Glomerular endothelial cell (primary cell): ENCODE measurements around the gene ZNF428. TPM values are rescaled to one million over a fixed set of nuclear protein-coding genes. Genes with fewer than 3 reads are reported as not detected.
"Not testable (repeated sequence)": the region's sequence is repeated elsewhere in the genome, so short reads cannot be mapped to it uniquely, and the experiment has no call there.

Experiments
- DNase-seq: peaks from one replicate; pipeline ENCODE4 v3.0.0-alpha.2; 2011; ENCODE audit warnings: low read depth, low spot score; ENCODE audit errors: extremely low read depth
- total RNA-seq: library from RNA; depleted of rRNA; stranded (reverse); fragments of >200 nt; gene quantifications from 2 replicates; pipeline ENCODE4 v1.2.3, GENCODE V29; 2015

ZNF428 gene
- total RNA-seq = 62.6 and 72.5 TPM in 2 replicates

DNA sequence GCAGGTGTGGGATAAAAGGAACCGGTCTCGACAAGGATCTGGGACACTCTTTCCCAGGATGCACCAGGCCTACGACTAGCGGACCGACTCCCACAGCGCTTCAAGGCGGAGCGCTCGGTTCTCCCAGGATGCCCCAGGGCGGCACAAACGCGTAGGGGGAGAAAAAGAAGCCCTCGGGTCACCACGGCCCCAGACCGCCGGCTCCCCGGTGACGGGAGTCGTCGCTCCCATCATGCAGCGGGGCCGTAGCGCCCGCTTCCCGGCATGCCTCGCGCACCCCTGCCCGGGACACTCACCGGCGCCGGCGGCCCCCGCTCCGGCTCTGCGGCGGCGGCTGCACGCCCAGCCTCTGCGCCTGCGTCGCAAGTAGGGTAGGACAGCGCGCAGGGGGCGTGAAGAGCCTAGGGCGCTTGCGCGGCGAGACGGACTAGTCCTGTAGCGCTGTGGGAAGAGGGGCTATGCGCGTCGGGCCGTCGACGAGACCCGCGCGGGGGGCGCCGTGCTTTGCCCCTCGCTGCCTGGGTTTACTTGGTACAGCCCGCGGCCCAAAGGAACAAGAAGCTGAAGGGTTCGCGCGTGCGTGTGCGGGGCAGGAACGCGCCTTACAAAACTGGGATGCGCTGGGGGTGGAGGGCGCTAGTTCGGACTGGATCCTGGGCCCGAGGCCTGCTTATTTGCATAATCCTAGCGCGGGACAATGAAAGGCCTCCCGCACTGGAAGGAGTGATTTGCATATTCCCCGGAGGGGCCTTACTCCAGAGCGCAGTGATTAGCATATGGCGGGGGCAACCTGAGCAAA, at the start of gene ZNF428:
TSS of gene ZNF428 (minus strand) at position 368 of the 799 bp plus-strand sequence. CDS start 5,325 bp downstream, outside the sequence.
- DNase-seq = peak; percentile 4

- peak; percentile 98 for DNase-seq
Observed at GRCh38 chr19:43668406-43669109, 49.1 kb upstream of the ZNF428 start.

DNA sequence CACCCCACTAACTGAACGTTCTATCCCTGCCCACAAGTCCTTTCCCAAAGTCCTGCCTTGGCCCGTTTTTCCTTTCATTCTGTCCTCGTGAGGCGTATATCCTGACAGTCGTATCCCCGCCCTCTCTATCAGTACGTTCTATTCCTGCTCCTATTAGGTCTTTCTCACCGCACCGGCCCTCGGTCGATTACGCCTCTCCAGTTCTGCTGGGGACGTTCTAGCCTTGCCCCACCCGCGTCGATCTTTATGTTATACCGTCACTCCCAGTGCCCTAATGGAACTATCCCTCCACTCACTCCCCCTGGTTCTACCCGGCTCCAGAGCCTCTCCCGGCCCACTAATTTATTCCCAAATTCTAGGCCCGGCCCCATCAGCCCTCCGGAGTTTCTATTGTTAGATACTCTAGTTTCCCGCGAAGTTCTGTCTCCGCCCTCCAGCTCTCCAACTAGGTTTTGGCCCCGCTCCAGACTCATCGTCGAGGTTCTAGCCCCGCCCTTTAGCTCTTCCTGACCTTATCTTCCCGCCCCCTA, 48.5 kb upstream of the ZNF428 start:
- DNase-seq = no peak

DNA sequence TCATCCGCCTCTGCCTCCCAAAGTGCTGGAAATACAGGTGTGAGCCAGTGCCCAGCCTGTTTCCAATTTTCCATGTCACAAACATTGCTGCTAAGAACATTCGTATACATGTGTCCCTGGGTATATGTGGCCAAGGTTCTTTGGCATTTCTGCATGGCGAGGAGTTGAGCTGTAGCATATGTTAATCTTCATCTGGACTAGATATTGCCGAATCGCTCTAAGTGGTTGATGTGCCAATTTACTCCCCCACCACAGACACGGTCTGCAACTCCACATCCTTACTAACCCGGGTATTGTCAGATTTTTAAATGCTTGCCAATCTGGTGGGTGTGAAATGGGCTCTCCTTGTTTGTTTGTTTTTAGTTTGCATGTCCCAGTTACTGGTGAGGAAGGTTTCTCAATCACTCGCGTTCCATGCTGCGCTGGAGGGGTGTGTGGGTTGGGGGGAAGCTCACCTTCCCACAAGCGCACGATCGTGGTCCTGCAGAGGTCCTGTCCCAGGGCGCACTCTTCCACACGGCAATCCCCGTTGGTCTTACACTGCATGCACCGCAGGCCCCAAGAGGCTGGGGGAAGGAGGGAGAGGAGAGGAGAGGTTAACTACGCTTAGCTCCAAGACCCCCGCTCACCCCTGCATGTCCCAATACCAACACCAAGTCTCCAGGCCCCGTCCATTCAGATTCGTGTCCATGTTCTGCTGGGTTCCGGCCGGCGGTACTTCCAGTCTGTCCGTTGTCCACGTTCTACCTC, 47.9 kb upstream of the ZNF428 start:
- no peak for DNase-seq

GRCh38 chr19:43664018-43664417, 44.6 kb upstream of the ZNF428 start:
- DNase-seq = peak; percentile 55

GRCh38 chr19:43662487-43662886, 43.1 kb upstream of the ZNF428 start:
- no peak for DNase-seq

GRCh38 chr19:43660971-43661360, 41.5 kb upstream of the ZNF428 start:
- no peak for DNase-seq

- no peak for DNase-seq
Observed at GRCh38 chr19:43660301-43660970, 41.0 kb upstream of the ZNF428 start.

DNA sequence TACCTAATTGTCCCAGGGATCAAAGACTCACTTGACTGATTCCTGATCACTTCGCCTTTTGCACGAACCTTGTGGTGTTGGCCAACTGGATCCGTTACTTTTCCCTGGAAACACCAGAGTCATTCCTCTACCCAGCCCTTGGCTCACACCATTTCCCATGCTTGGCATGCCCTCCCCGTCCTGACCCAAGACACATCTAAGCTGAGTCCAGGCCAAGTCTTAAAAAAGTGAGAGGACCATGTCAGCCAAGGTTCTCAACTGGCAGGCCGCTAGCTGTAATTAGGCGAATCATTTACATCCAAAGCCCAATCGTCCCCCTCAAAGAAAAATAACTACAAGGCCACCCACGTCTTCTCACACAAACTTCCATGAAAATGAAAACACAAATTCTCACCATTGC, 39.1 kb upstream of the ZNF428 start:
- no peak for DNase-seq

DNA sequence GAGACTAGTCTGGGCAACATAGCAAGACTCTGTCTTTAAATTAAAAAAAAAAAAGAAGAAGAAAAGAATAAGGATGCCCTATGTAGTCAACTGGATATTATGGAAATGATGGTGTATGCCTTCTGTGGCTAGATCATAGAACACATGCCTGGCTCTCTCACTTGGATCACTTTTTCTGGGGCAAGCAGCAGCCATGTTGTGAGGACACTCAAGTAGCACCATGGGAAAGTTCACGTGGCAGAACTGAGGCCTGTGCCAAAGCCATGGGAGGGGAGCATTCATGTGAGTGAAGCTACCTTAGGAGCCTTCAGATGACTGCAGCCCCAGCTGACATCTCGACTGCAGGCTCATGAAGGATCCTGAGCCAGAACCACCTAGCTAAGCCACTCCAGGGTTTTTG, 38.6 kb upstream of the ZNF428 start:
- DNase-seq = no peak

DNA sequence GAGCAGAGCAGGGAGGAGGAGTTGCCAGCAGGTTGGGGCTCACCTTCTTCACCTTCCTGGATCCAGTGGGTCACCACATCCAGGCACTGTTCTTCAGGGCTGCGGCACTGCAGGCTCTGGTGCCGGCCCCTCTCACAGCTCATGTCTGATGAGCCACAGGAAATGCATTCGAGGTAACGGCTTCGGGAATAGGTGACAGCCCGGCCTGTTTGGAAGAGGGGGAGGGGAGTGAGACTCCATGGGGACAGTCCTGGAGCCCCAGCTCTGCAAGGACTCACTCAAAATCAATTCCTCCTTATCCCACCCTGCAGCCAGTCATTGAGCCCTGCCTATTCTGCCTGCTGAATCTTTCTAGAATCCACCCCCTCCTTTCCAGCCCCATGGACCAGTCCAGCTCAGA, 37.0 kb upstream of the ZNF428 start:
- no peak for DNase-seq

GRCh38 chr19:43652546-43652874, 33.1 kb upstream of the ZNF428 start:
- DNase-seq = no peak

DNA sequence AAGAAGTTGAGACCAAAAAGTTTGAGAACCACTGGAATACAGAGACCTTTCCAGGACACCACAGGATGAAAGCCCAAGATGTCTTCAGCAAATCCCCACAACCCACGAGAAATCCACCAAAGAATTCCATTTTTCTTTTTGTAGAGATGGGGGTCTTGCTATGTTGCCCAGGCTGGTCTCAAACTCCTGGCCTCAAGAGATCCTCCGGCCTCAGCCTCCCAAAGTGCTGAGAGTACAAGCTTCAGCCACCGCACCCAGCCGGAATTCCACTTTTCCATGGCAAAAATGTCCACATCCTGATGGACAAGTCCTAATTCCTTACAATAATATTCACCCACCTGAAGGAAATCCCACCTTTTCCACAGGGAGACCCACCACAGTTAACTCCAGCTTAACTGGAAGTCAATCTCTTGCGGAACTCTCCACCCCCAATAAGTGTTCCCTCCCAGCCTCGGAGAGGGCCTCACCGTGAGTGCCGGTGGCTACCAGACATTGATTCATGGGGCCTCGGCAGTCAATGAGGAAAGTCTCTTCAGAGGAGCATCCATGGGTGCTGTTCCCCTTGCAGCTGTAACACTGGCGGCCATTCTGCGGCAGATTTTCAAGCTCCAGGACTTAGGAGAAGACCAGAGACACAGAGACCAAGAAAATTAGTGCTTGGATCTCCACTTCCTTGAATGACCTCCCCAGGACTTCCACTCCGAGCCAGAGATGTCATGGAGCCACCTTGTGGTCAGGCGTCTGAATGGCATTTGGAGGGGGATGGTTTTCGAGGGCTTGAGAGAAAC, 32.5 kb upstream of the ZNF428 start:
- peak; percentile 33 for DNase-seq

GRCh38 chr19:43650276-43650675, 30.8 kb upstream of the ZNF428 start:
- not testable (repeated sequence) for DNase-seq

- no peak for DNase-seq
Observed at GRCh38 chr19:43649514-43649913, 30.1 kb upstream of the ZNF428 start.

- DNase-seq = no peak
Observed at GRCh38 chr19:43648633-43649032, 29.2 kb upstream of the ZNF428 start.

DNA sequence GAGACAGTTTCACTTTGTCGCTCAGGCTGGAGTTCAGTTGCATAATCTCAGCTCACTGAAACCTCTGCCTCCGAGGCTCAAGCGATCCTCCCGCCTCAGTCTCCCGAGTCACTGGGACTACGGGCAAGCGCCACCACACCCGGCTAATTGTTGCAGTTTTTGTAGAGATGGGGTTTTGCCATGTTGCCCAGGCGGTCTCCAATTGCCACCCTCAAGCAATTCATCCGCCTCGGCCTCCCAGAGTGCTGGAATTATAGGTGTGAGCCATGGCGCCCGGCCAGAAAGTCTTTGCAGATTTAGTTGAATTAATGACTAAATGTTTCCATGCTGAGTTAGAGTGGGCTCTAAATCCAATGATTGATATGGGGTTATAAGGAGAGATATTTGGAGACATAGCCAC, 24.8 kb upstream of the ZNF428 start:
- DNase-seq = no peak

GRCh38 chr19:43643326-43643725, 23.9 kb upstream of the ZNF428 start:
- DNase-seq = no peak

GRCh38 chr19:43642531-43642930, 23.1 kb upstream of the ZNF428 start:
- DNase-seq = no peak

DNA sequence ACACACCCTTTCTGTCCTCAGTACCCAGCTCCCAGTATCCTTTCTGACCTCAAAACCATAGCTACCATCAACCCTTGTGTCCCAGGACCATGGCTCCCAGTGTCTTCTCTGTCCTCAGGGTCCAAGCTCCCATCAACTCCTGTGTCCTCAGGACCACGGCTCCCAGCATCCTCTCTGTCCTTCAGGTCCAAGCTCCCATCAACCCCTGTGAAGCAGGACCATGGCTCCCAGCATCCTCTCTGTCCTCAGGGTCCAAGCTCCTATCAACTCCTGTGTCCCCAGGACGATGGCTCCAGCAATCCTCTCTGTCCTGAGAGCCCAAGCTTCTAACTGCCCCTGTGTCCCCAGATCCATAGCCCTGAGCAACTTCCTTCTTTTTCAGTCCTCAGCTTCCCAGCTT, 21.9 kb upstream of the ZNF428 start:
- DNase-seq = no peak
